K562 (cell line): ENCODE results near the gene SHE. TPM values are rescaled to one million over a fixed set of nuclear protein-coding genes. Genes with fewer than 3 reads are reported as not detected.
A peak's percentile ranks its signal among the peaks of the same experiment; 100 is the strongest.

Experiments used
- ATAC-seq: fragments of 200-7000 bp; cut with Tn5 transposase; 3 replicates; pipeline ENCODE4 v1.9.1; 2020; ENCODE audit warnings: moderate library complexity
- BruUV-seq: library from RNA; stranded (reverse); fragments of 400-500 nt; replicated peaks from 2 replicates; lab custom pipeline; 2021; lab: Mats Ljungman, UMichigan
- CTCF ChIA-PET: fragments of 300-600 bp; formaldehyde crosslinking; extraction: SDS; loops from one replicate; lab custom pipeline; 2021; ENCODE audit warnings: low intra/inter-chr PET ratio; lab: Yijun Ruan, JAX
- POLR2A ChIA-PET: fragments of 300-600, 350-650 bp; sonication (Branson Sonifier 250); formaldehyde crosslinking; extraction: SDS; loops from one replicate; lab custom pipeline; 2021; ENCODE audit warnings: antibody characterized with exemption, inconsistent platforms; lab: Yijun Ruan, JAX
- DNase-seq, 4 experiments: peaks; one replicate each; pipeline versions ENCODE4 v3.0.0 to v3.0.0-alpha.2; 2011 to 2018; ENCODE audit warnings: low spot score in 3 of 4, mixed read lengths in 3 of 4; ENCODE audit errors: extremely low read depth in 1 of 4
- FAIRE-seq: peaks from 2 replicates; lab custom pipeline; 2011; peaks lifted over from hg19 to GRCh38; lab: Jason Lieb, UNC
- H2AFZ ChIP-seq: 2 replicates; pipeline ENCODE4 v1.6.0; 2011; ENCODE audit warnings: low read depth, low read length, control low read depth, inconsistent platforms
- H3K27ac ChIP-seq: fragments of 200-600 bp; 3 replicates; pipeline ENCODE4 v1.8.0; 2011; ENCODE audit warnings: low read depth, mild to moderate bottlenecking, control low read depth, inconsistent platforms, low read length, moderate library complexity, mixed read lengths; ENCODE audit errors: extremely low read depth
- H3K27me3 ChIP-seq, 2 experiments: fragments of 300-600 bp in 1 of 2; 2 replicates in 1 of 2; 3 replicates in 1 of 2; pipeline versions ENCODE4 v1.6.0 to v1.8.0; 2011; ENCODE audit warnings: inconsistent platforms in 2 of 2, low read length in 2 of 2, mild to moderate bottlenecking in 1 of 2, mixed read lengths in 1 of 2, moderate library complexity in 1 of 2; ENCODE audit not compliant: control insufficient read depth in 2 of 2, insufficient read depth in 2 of 2
- H3K36me3 ChIP-seq: fragments of 300-600 bp; 3 replicates; pipeline ENCODE4 v1.8.0; 2011; ENCODE audit warnings: mild to moderate bottlenecking, low read length, inconsistent platforms; ENCODE audit not compliant: control insufficient read depth, insufficient read depth
- H3K4me1 ChIP-seq, 2 experiments: fragments of 200-600 bp in 1 of 2; replicated peaks in 1 of 2; 2 replicates in 1 of 2; 3 replicates in 1 of 2; pipeline versions ENCODE4 v1.5.1 to v1.8.0; 2011; ENCODE audit warnings: inconsistent platforms in 2 of 2, low read length in 2 of 2, mild to moderate bottlenecking in 1 of 2, mixed read lengths in 1 of 2, moderate library complexity in 1 of 2; ENCODE audit not compliant: control insufficient read depth in 2 of 2, insufficient read depth in 2 of 2
- H3K4me2 ChIP-seq: 2 replicates; pipeline ENCODE4 v1.6.1; 2011; ENCODE audit warnings: low read length, control low read depth, inconsistent platforms, mixed read lengths; ENCODE audit not compliant: insufficient read depth
- H3K4me3 ChIP-seq: fragments of 200-600 bp; sonication (generic), shearing (Covaris generic); 2 replicates; pipeline ENCODE4 v1.5.1; 2016; ENCODE audit warnings: control low read depth, inconsistent platforms
- H3K79me2 ChIP-seq: fragments of 200-600 bp; 3 replicates; pipeline ENCODE4 v1.8.0; 2011; ENCODE audit warnings: low read length, inconsistent platforms; ENCODE audit not compliant: control insufficient read depth, insufficient read depth
- H3K9ac ChIP-seq, 2 experiments: 2 replicates each; pipeline versions ENCODE4 v1.6.0 to v1.6.1; 2011; ENCODE audit warnings: low read depth in 2 of 2, low read length in 2 of 2, control low read depth in 1 of 2, inconsistent platforms in 1 of 2, mild to moderate bottlenecking in 1 of 2, mixed read lengths in 1 of 2; ENCODE audit not compliant: insufficient read depth in 1 of 2
- H3K9me1 ChIP-seq: one replicate; pipeline ENCODE4 v1.6.0; 2011; ENCODE audit warnings: inconsistent platforms, mild to moderate bottlenecking, low read length, moderate library complexity; ENCODE audit not compliant: control insufficient read depth, insufficient read depth
- H3K9me3 ChIP-seq: replicated peaks from 2 replicates; pipeline ENCODE4 v1.5.1; 2011; ENCODE audit warnings: low read depth, low read length, inconsistent platforms; ENCODE audit not compliant: control insufficient read depth, insufficient read depth
- H4K20me1 ChIP-seq: replicated peaks from 2 replicates; pipeline ENCODE4 v1.6.1; 2011; ENCODE audit warnings: low read length, inconsistent platforms, mixed read lengths; ENCODE audit not compliant: control insufficient read depth, insufficient read depth
- JUND ChIP-seq, 2 experiments: IDR thresholded peaks; 2 replicates in 1 of 2; 3 replicates in 1 of 2; pipeline ENCODE4 v1.6.1; 2011; ENCODE audit warnings: borderline replicate concordance in 2 of 2, low read depth in 2 of 2, low read length in 2 of 2, improper control_type of control experiment in 1 of 2, missing biosample characterization in 1 of 2, missing genetic modification characterization in 1 of 2, missing genetic modification reagents in 1 of 2
- NONO ChIP-seq, 2 experiments: fragments of 200-400 bp in 1 of 2; fragments of 450-650 bp in 1 of 2; formaldehyde crosslinking in 1 of 2; IDR thresholded peaks; 2 replicates each; pipeline ENCODE4 v1.6.1; 2017; ENCODE audit warnings: low read depth in 2 of 2, mild to moderate bottlenecking in 2 of 2, moderate library complexity in 2 of 2, low read length in 1 of 2
- TARDBP ChIP-seq: fragments of 450-650 bp; IDR thresholded peaks from 2 replicates; pipeline ENCODE4 v1.6.1; 2016
- ZFP36 ChIP-seq: fragments of 150-350 bp; IDR thresholded peaks from 2 replicates; pipeline ENCODE4 v1.6.1; 2018; ENCODE audit warnings: low read length, low read depth; ENCODE audit not compliant: partially characterized antibody
- ZNF76 ChIP-seq: fragments of 250-450 bp; sonication (Bioruptor Pico); IDR thresholded peaks from 2 replicates; pipeline ENCODE4 v1.4.0; 2020; ENCODE audit warnings: mild to moderate bottlenecking, moderate library complexity, borderline replicate concordance
- ZSCAN32 ChIP-seq: fragments of 450-650 bp; formaldehyde crosslinking; IDR thresholded peaks from 2 replicates; pipeline ENCODE4 v1.4.0; 2020; ENCODE audit warnings: mild to moderate bottlenecking, moderate library complexity
- WGBS: fragments of 100-300 bp; shearing (Covaris generic); methylation state at CpG from one replicate; pipeline ENCODE4 v1.1.6; 2016; ENCODE audit warnings: low coverage, mixed read lengths; ENCODE audit not compliant: insufficient coverage; ENCODE audit errors: missing lambda C conversion rate; 5-methylcytosine and 5-hydroxymethylcytosine counted together
- in situ Hi-C: fragments of 300-500 bp; cut with MboI; formaldehyde crosslinking; loops from 4 replicates; pipeline ENCODE4 v1.15.0; 2018; ENCODE audit warnings: inconsistent platforms, mixed read lengths
- intact Hi-C: fragments of 100-400 bp; cut with micrococcal nuclease; formaldehyde crosslinking; loops from 2 replicates; pipeline ENCODE4 v1.14.2; 2022
- polyA plus RNA-seq, 8 experiments: library from polyadenylated mRNA; depleted of rRNA in 4 of 8; stranded (reverse) in 5 of 8; unstranded in 3 of 8; fragments of >200 nt; fragmentation: Nextera tagmentation in 2 of 8; fragmentation: Illumina TruSeq in 1 of 8; extraction: Ambion mirVana in 2 of 8; extraction: Trizol in 1 of 8; gene quantifications; 2 replicates each; pipeline versions ENCODE4 v1.2.1 to v1.2.3, GENCODE V29; 2011 to 2014; ENCODE audit warnings: inconsistent platforms in 1 of 8, missing spikeins in 1 of 8
- total RNA-seq, 7 experiments: library from RNA; depleted of rRNA in 6 of 7; stranded (reverse); fragments of >200 nt in 6 of 7; fragmentation: Illumina TruSeq in 2 of 7; extraction: Trizol in 2 of 7; gene quantifications; 2 replicates each; pipeline versions ENCODE4 v1.2.1 to v1.2.3, GENCODE V29; 2011 to 2021; ENCODE audit warnings: low replicate concordance in 1 of 7
- TF ChIP-seq, protein P1 (sequence below): fragments of 250-450 bp; sonication (Bioruptor Pico); IDR thresholded peaks from 2 replicates; pipeline ENCODE4 v1.5.0; 2021; ENCODE audit warnings: mild to moderate bottlenecking, borderline replicate concordance
- TF ChIP-seq, protein P2 (sequence below): sonication (generic); formaldehyde crosslinking; IDR thresholded peaks from 2 replicates; pipeline ENCODE4 v1.8.1; 2023; ENCODE audit warnings: mild to moderate bottlenecking, missing genetic modification reagents, moderate library complexity

SHE gene
- total and polyA plus RNA-seq, 9 of the 15 experiments (the other 6 are each of a cell fraction or from before 2014, with no cell fraction given): 0.01 to 0.05 TPM; not detected in 7

DNA sequence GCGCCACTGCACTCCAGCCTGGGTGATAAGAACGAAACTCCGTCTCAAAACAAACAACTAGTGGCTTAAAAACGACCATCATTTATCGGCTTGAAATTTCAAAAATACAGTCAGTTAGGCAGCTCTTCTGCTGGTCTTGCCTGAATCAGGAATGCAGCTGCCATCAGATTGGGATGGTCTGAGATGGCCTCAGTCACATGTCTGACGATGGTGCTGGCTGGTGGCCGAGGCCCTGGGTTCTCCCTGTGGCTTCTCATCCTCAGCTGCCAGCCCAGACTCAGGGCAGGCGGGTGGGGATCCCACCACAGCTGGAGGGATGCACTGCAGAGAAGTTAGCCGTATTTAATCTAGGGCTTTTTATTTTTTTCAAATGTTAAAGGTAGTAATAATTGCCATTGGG lies 65.8 kb downstream of the SHE start:
- DNase-seq: no peak
- no peaks in the 10 kb centered on the region for H3K9me1 ChIP-seq
- no peak overlapping the region for H3K4me2 ChIP-seq
- H3K79me2 ChIP-seq: no peaks in the 10 kb centered on the region
- TF ChIP-seq JUND (IDR thresholded peaks at IDR 0.05; ENCODE audit: borderline replicate concordance, low read depth, low read length) (no peak), JUND (tag; IDR thresholded peaks at IDR 0.05; ENCODE audit: borderline replicate concordance, low read depth, low read length) (no peak), ZFP36 (peak; percentile 24), TARDBP (no peak)
- in situ Hi-C loops (no loop called here), intact Hi-C loops (no loop called here)
- peaks cover 0 to 18% of the 10 kb centered on the region in 2 experiments; a peak in 4 of 5 replicates for H3K4me1 ChIP-seq
- H3K4me3 ChIP-seq: no peak overlapping the region
- FAIRE-seq: peak; percentile 11
- CTCF ChIA-PET: no interaction called here
- H2AFZ ChIP-seq: no peak overlapping the region
- no peak for ATAC-seq
- no peaks in the 10 kb centered on the region for H3K36me3 ChIP-seq
- no peaks in the 10 kb centered on the region; the same call in 1 of the 2 replicates for H4K20me1 ChIP-seq
- no peak overlapping the region for H3K9ac ChIP-seq
- WGBS: 3% methylated on average over 9 of the region's 9 CpGs
- H3K27ac ChIP-seq: no peak overlapping the region
- peaks cover 15 to 31% of the 10 kb centered on the region in 2 experiments for H3K27me3 ChIP-seq
- BruUV-seq: no TSS peak
- H3K9me3 ChIP-seq: no peaks in the 10 kb centered on the region
- POLR2A ChIA-PET: interaction anchor here (1.6 kb wide), 1 partner anchor 84 kb away, joined by 3 read pairs; no protein-coding TSS in a partner anchor

DNA sequence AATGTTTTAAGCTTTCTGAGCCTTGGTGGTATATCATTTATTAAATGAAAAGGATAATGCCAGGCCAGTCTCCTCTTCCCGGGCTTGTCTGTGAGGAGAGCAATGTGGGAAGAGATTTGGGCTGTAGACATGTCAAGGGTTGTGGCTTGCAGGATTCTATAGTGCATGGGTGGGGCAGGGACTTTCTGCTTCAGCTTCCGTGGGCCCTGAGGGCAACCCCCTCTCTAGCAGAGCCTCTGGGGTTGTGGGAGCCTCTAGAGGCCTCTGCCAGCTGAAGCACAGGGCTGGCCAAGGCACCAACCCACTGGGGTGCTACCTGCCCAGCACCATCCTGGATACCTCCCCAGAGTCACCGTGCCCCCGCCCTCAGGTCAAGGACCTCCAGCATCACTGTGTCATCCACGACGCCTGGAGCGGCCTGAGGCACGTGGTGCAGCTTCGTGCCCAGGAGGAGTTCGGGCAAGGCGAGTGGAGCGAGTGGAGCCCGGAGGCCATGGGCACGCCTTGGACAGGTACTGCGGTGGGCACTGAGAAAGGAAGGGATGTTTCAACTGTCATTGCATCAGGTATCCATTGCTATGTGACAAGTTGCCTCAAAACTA lies 66.5 kb downstream of the SHE start:
- TF ChIP-seq, protein P1, sequence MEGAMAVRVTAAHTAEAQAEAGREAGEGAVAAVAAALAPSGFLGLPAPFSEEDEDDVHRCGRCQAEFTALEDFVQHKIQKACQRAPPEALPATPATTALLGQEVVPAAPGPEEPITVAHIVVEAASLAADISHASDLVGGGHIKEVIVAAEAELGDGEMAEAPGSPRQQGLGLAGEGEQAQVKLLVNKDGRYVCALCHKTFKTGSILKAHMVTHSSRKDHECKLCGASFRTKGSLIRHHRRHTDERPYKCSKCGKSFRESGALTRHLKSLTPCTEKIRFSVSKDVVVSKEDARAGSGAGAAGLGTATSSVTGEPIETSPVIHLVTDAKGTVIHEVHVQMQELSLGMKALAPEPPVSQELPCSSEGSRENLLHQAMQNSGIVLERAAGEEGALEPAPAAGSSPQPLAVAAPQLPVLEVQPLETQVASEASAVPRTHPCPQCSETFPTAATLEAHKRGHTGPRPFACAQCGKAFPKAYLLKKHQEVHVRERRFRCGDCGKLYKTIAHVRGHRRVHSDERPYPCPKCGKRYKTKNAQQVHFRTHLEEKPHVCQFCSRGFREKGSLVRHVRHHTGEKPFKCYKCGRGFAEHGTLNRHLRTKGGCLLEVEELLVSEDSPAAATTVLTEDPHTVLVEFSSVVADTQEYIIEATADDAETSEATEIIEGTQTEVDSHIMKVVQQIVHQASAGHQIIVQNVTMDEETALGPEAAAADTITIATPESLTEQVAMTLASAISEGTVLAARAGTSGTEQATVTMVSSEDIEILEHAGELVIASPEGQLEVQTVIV (CRISPR knock-in tag): no peak
- TF ChIP-seq NONO (IDR thresholded peaks at IDR 0.05; ENCODE audit: low read depth in 2 of 2, low read length in 1 of 2): no peak
- TF ChIP-seq, protein P2, sequence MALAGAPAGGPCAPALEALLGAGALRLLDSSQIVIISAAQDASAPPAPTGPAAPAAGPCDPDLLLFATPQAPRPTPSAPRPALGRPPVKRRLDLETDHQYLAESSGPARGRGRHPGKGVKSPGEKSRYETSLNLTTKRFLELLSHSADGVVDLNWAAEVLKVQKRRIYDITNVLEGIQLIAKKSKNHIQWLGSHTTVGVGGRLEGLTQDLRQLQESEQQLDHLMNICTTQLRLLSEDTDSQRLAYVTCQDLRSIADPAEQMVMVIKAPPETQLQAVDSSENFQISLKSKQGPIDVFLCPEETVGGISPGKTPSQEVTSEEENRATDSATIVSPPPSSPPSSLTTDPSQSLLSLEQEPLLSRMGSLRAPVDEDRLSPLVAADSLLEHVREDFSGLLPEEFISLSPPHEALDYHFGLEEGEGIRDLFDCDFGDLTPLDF: no peak
- TF ChIP-seq ZNF76: no peak
- TF ChIP-seq ZSCAN32 (CRISPR knock-in tag): no peak
- Histone ChIP-seq H3K36me3 (no peaks in the 10 kb centered on the region), H3K4me3 (no peak overlapping the region), H3K9me1 (no peaks in the 10 kb centered on the region), H3K9me3 (no peaks in the 10 kb centered on the region), H3K9ac (no peak overlapping the region; a peak in 1 of 4 replicates), H3K4me2 (no peak overlapping the region), H3K79me2 (no peaks in the 10 kb centered on the region), H3K4me1 (peaks cover 3 to 18% of the 10 kb centered on the region in 2 experiments; a peak in 4 of 5 replicates), H2AFZ (no peak overlapping the region), H3K27me3 (peaks cover 11 to 26% of the 10 kb centered on the region in 2 experiments), H4K20me1 (no peaks in the 10 kb centered on the region; the same call in 1 of the 2 replicates), H3K27ac (no peak overlapping the region)
- WGBS: 26% methylated on average over 15 of the region's 15 CpGs
- POLR2A ChIA-PET: interaction anchor here (1.3 to 1.4 kb wide), 2 partner anchors 9 to 49 kb away, joined by 4 to 8 read pairs; no protein-coding TSS in a partner anchor
- FAIRE-seq (no peak), DNase-seq (no peak), ATAC-seq (no peak)
- in situ Hi-C loops: no loop called here
- intact Hi-C loops: no loop called here
- CTCF ChIA-PET: no interaction called here
- no TSS peak for BruUV-seq
